HCT116 (cell line): ENCODE results near the gene NPFFR1. TPM values are rescaled to one million over a fixed set of nuclear protein-coding genes. Genes with fewer than 3 reads are reported as not detected.

Experiments
- ATAC-seq: fragments of 200-7000 bp; cut with Tn5 transposase; 2 replicates; pipeline ENCODE4 v1.9.1; 2020; ENCODE audit warnings: mild to moderate bottlenecking, moderate library complexity
- BruUV-seq: library from RNA; stranded (reverse); fragments of 400-500 nt; replicated peaks from 2 replicates; lab custom pipeline; 2021; lab: Mats Ljungman, UMichigan
- CTCF ChIA-PET: fragments of 300-600 bp; sonication (Branson Sonifier 250); formaldehyde crosslinking; loops from one replicate; lab custom pipeline; 2021; ENCODE audit warnings: antibody characterized with exemption; lab: Charles Lee
- POLR2A ChIA-PET: fragments of 300-600, 350-600 bp; sonication (Branson Sonifier 250); formaldehyde crosslinking; loops from one replicate; lab custom pipeline; 2021; ENCODE audit warnings: antibody characterized with exemption; lab: Charles Lee
- RAD21 ChIA-PET, 2 experiments: fragments of 300-600 bp; sonication (Branson Sonifier 250); formaldehyde crosslinking; loops; one replicate each; lab custom pipeline; 2023; ENCODE audit warnings: low total read pairs in 2 of 2; ENCODE audit not compliant: uncharacterized antibody in 2 of 2, unreplicated experiment in 2 of 2, low non-redundant PET in 1 of 2; lab: Charles Lee
- DNase-seq: peaks from one replicate; pipeline ENCODE4 v3.0.0-alpha.2; 2010; ENCODE audit warnings: low read depth, low spot score
- H2AFZ ChIP-seq: fragments of 200-600 bp; shearing (Covaris generic), sonication (generic); 2 replicates; pipeline ENCODE4 v1.6.1; 2017; ENCODE audit warnings: low read depth, mixed run types, mixed read lengths, antibody characterized with exemption, low read length; ENCODE audit not compliant: poor library complexity, severe bottlenecking
- H3K27ac ChIP-seq: 2 replicates; pipeline ENCODE4 v1.5.1; 2012; ENCODE audit warnings: low read depth, low read length
- H3K27me3 ChIP-seq: fragments of 200-600 bp; sonication (generic); 2 replicates; pipeline ENCODE4 v1.6.1; 2016; ENCODE audit warnings: mixed run types, low read length, mixed read lengths; ENCODE audit not compliant: insufficient read depth
- H3K36me3 ChIP-seq, 2 experiments: fragments of 200-500 bp in 1 of 2; fragments of 200-600 bp in 1 of 2; sonication (Bioruptor generic) in 1 of 2; sonication (generic) in 1 of 2; 2 replicates each; pipeline versions ENCODE4 v1.5.1 to v1.6.1; 2014 to 2016; ENCODE audit warnings: low read length in 2 of 2, inconsistent platforms in 1 of 2, mixed read lengths in 1 of 2, mixed run types in 1 of 2; ENCODE audit not compliant: insufficient read depth in 2 of 2, control insufficient read depth in 1 of 2
- H3K4me1 ChIP-seq, 2 experiments: fragments of 200-600 bp in 1 of 2; sonication (generic) in 1 of 2; 2 replicates each; pipeline versions ENCODE4 v1.5.1 to v1.6.1; 2012 to 2017; ENCODE audit warnings: low read length in 2 of 2, inconsistent platforms in 1 of 2, mild to moderate bottlenecking in 1 of 2, mixed read lengths in 1 of 2, mixed run types in 1 of 2, moderate library complexity in 1 of 2; ENCODE audit not compliant: insufficient read depth in 2 of 2, control insufficient read depth in 1 of 2
- H3K4me2 ChIP-seq: fragments of 200-600 bp; sonication (generic); 2 replicates; pipeline ENCODE4 v1.6.1; 2017; ENCODE audit warnings: mixed run types, low read length, mixed read lengths
- H3K4me3 ChIP-seq, 2 experiments: fragments of 200-600 bp in 1 of 2; sonication (generic) in 1 of 2; replicated peaks in 1 of 2; 2 replicates each; pipeline ENCODE4 v1.5.1; 2011 to 2016; ENCODE audit warnings: low read length in 2 of 2, control low read depth in 1 of 2, low read depth in 1 of 2, mild to moderate bottlenecking in 1 of 2, mixed read lengths in 1 of 2, mixed run types in 1 of 2
- H3K79me2 ChIP-seq: fragments of 200-600 bp; sonication (generic); 2 replicates; pipeline ENCODE4 v1.6.1; 2017; ENCODE audit warnings: mild to moderate bottlenecking, mixed run types, low read length, moderate library complexity, mixed read lengths; ENCODE audit not compliant: insufficient read depth
- H3K9ac ChIP-seq: fragments of 200-600 bp; sonication (generic); 2 replicates; pipeline ENCODE4 v1.6.1; 2016; ENCODE audit warnings: low read length, mixed read lengths
- H3K9me2 ChIP-seq: fragments of 200-600 bp; sonication (generic), shearing (Covaris generic); 2 replicates; pipeline ENCODE4 v1.6.1; 2017; ENCODE audit warnings: mixed run types, mild to moderate bottlenecking, moderate library complexity; ENCODE audit not compliant: insufficient read depth
- H3K9me3 ChIP-seq, 2 experiments: fragments of 200-500 bp in 1 of 2; fragments of 200-600 bp in 1 of 2; sonication (Bioruptor generic) in 1 of 2; sonication (generic) in 1 of 2; 2 replicates each; pipeline ENCODE4 v1.6.1; 2014 to 2017; ENCODE audit warnings: low read length in 2 of 2, mixed read lengths in 2 of 2, inconsistent platforms in 1 of 2, low read depth in 1 of 2, mild to moderate bottlenecking in 1 of 2, mixed run types in 1 of 2, moderate library complexity in 1 of 2; ENCODE audit not compliant: control insufficient read depth in 1 of 2, insufficient read depth in 1 of 2
- H4K20me1 ChIP-seq: fragments of 200-600 bp; sonication (generic), shearing (Covaris generic); 2 replicates; pipeline ENCODE4 v1.6.1; 2017; ENCODE audit warnings: mixed run types, mild to moderate bottlenecking, moderate library complexity; ENCODE audit not compliant: insufficient read depth
- CBX3 ChIP-seq: IDR thresholded peaks from 2 replicates; pipeline ENCODE4 v1.6.1; 2012; ENCODE audit warnings: low read depth
- EGR1 ChIP-seq: IDR thresholded peaks from 2 replicates; pipeline ENCODE4 v1.6.1; 2012; ENCODE audit warnings: low read depth
- ELF1 ChIP-seq: IDR thresholded peaks from 2 replicates; pipeline ENCODE4 v1.6.1; 2012; ENCODE audit warnings: low read depth, borderline replicate concordance
- EZH2 ChIP-seq: fragments of 200-600 bp; sonication (generic); IDR thresholded peaks from 2 replicates; pipeline ENCODE4 v1.6.1; 2017; ENCODE audit warnings: antibody characterized with exemption, mixed run types
- EZH2phosphoT487 ChIP-seq: fragments of 200-600 bp; IDR thresholded peaks from 2 replicates; pipeline ENCODE4 v1.6.1; 2018; ENCODE audit warnings: antibody characterized with exemption, borderline replicate concordance
- FOSL1 ChIP-seq: IDR thresholded peaks from 2 replicates; pipeline ENCODE4 v1.6.1; 2012; ENCODE audit warnings: low read depth
- JUND ChIP-seq: IDR thresholded peaks from 2 replicates; pipeline ENCODE4 v1.6.1; 2012
- POLR2A ChIP-seq: IDR thresholded peaks from 2 replicates; pipeline ENCODE4 v1.7.0; 2011; ENCODE audit warnings: borderline replicate concordance; ENCODE audit not compliant: insufficient read depth, insufficient read length; ENCODE audit errors: extremely low read depth
- POLR2AphosphoS5 ChIP-seq: IDR thresholded peaks from 2 replicates; pipeline ENCODE4 v1.6.1; 2011; ENCODE audit warnings: mild to moderate bottlenecking, low read depth, low read length, moderate library complexity
- RAD21 ChIP-seq: IDR thresholded peaks from 2 replicates; pipeline ENCODE4 v1.6.1; 2012; ENCODE audit warnings: low read depth, mild to moderate bottlenecking
- SIN3A ChIP-seq: IDR thresholded peaks from 2 replicates; pipeline ENCODE4 v1.6.1; 2012; ENCODE audit warnings: low read depth
- SP1 ChIP-seq: IDR thresholded peaks from 2 replicates; pipeline ENCODE4 v1.6.1; 2012; ENCODE audit warnings: low read depth
- SRF ChIP-seq: IDR thresholded peaks from 2 replicates; pipeline ENCODE4 v1.6.1; 2012; ENCODE audit warnings: low read depth
- TCF7L2 ChIP-seq: IDR thresholded peaks from 2 replicates; pipeline ENCODE4 v1.7.0; 2011; ENCODE audit warnings: borderline replicate concordance, inconsistent platforms; ENCODE audit not compliant: insufficient read depth, insufficient read length; ENCODE audit errors: extremely low read depth
- YY1 ChIP-seq: IDR thresholded peaks from 2 replicates; pipeline ENCODE4 v1.6.1; 2011; ENCODE audit warnings: low read length, low read depth, moderate library complexity, mild to moderate bottlenecking; ENCODE audit not compliant: insufficient replicate concordance; ENCODE audit errors: extremely low read depth
- ZNF274 ChIP-seq: fragments of 200-500 bp; sonication (Bioruptor generic); IDR thresholded peaks from 2 replicates; pipeline ENCODE4 v1.6.1; 2014; ENCODE audit warnings: mild to moderate bottlenecking, low read depth, low read length, inconsistent platforms
- intact Hi-C: fragments of 100-400 bp; cut with micrococcal nuclease; formaldehyde crosslinking; loops from 2 replicates; pipeline ENCODE4 v1.10.0; 2022
- total RNA-seq: library from RNA; stranded (reverse); gene quantifications from one replicate; pipeline ENCODE4 v1.2.1, GENCODE V29; 2021; ENCODE audit not compliant: unreplicated experiment
- TF ChIP-seq, protein P1 (sequence below): IDR thresholded peaks from 2 replicates; pipeline ENCODE4 v1.6.1; 2012
- TF ChIP-seq, protein P2 (sequence below): IDR thresholded peaks from 2 replicates; pipeline ENCODE4 v1.6.1; 2011; ENCODE audit warnings: mild to moderate bottlenecking, low read length, moderate library complexity; ENCODE audit not compliant: insufficient replicate concordance; ENCODE audit errors: extremely low read depth
- TF ChIP-seq, protein P3 (sequence below): IDR thresholded peaks from 2 replicates; pipeline ENCODE4 v1.6.1; 2012

NPFFR1 gene
- total RNA-seq, 1 experiment from 2014 or later, result 0.02 TPM

DNA sequence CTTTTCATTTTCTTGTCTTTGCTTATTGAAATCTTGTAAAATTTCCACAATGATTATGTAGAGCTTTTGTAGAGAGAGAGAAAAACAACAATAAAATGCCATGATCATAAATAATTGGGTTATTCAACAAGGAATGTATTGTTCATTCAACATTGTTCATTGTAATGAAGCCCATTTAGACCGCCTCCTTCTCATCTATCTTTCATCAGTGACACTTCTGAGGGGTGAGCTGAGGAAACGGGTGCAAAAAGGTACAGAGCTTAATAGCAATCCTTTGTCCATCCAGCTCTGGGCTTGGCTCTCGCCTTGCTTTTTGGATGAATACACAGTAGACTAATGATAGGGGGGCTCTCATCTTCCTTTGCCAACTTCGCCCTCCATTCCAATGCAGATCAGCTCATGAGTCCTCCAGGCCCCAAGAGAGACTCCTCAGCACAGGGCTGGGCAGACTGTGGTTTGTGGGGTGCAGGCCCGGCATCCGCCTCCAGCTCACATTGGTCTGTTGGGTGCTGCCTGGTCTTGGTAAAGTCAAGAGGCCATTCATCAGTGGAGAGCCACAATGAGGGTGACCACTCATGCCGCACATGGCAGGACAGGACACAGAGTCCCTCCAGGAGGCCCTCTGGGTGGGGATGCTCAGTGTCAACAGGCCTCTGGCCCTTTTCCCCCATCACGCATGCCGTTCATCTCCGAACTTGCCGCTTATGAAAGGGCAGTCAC lies 32.7 kb downstream of the NPFFR1 start:
- RAD21 ChIA-PET, result no interaction called here

DNA sequence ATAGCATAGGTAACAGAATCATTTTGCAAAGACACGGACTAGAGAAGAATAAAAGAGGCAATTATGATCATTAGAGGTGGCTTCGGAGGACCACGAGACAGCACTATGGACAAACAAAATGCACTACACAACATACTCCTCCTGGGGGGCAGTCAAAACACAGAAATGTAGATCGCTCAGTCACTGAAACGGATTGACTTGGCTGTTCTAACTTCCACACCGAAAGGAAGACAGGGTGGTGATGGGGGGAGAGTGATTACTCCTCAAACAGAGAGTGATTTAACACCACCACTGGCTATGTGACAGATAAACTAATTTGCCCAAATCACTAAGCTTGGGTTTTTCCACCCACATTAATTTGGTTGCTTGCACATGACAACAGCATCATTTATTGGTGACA lies 36.4 kb downstream of the NPFFR1 start:
- H3K9ac ChIP-seq, result no peak overlapping the region
- CTCF ChIA-PET, result no interaction called here
- no peaks in the 10 kb centered on the region for H4K20me1 ChIP-seq
- no peaks in the 10 kb centered on the region for H3K79me2 ChIP-seq
- H3K27me3 ChIP-seq, result no peaks in the 10 kb centered on the region
- no TSS peak for BruUV-seq
- no peaks in the 10 kb centered on the region for H3K9me2 ChIP-seq
- H3K36me3 ChIP-seq, result no peaks in the 10 kb centered on the region
- no peak overlapping the region for H3K4me2 ChIP-seq
- intact Hi-C loops, result no loop called here
- no peak overlapping the region for H3K4me3 ChIP-seq
- no peaks in the 10 kb centered on the region for H3K9me3 ChIP-seq
- RAD21 ChIA-PET, result no interaction called here
- no peak for ATAC-seq
- H3K4me1 ChIP-seq, result no peaks in the 10 kb centered on the region
- no peak overlapping the region for H3K27ac ChIP-seq
- POLR2A ChIA-PET, result no interaction called here
- no peak for DNase-seq
- TF ChIP-seq CBX3 (no peak), YY1 (no peak), ZNF274 (no peak), EZH2phosphoT487 (no peak), ELF1 (no peak), EZH2 (no peak), RAD21 (no peak), SP1 (no peak), SIN3A (no peak), POLR2AphosphoS5 (no peak), FOSL1 (no peak), EGR1 (no peak)
- TF ChIP-seq, protein P1, sequence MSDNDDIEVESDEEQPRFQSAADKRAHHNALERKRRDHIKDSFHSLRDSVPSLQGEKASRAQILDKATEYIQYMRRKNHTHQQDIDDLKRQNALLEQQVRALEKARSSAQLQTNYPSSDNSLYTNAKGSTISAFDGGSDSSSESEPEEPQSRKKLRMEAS, result no peak
- TF ChIP-seq, protein P2, sequence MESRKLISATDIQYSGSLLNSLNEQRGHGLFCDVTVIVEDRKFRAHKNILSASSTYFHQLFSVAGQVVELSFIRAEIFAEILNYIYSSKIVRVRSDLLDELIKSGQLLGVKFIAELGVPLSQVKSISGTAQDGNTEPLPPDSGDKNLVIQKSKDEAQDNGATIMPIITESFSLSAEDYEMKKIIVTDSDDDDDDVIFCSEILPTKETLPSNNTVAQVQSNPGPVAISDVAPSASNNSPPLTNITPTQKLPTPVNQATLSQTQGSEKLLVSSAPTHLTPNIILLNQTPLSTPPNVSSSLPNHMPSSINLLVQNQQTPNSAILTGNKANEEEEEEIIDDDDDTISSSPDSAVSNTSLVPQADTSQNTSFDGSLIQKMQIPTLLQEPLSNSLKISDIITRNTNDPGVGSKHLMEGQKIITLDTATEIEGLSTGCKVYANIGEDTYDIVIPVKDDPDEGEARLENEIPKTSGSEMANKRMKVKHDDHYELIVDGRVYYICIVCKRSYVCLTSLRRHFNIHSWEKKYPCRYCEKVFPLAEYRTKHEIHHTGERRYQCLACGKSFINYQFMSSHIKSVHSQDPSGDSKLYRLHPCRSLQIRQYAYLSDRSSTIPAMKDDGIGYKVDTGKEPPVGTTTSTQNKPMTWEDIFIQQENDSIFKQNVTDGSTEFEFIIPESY, result no peak
- TF ChIP-seq, protein P3, sequence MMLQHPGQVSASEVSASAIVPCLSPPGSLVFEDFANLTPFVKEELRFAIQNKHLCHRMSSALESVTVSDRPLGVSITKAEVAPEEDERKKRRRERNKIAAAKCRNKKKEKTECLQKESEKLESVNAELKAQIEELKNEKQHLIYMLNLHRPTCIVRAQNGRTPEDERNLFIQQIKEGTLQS, result no peak
- no peak overlapping the region for H2AFZ ChIP-seq

More for the DNA sequence above, 32.7 kb downstream of the NPFFR1 start:
- Histone ChIP-seq H3K4me2 (no peak overlapping the region), H3K4me1 (peaks cover 8 to 20% of the 10 kb centered on the region in 2 experiments), H4K20me1 (no peaks in the 10 kb centered on the region), H3K27me3 (no peaks in the 10 kb centered on the region), H3K4me3 (no peak overlapping the region), H3K9me3 (no peaks in the 10 kb centered on the region; a peak in 1 of 4 replicates), H3K36me3 (no peaks in the 10 kb centered on the region), H3K27ac (no peak overlapping the region), H3K79me2 (no peaks in the 10 kb centered on the region), H3K9ac (no peak overlapping the region), H3K9me2 (no peaks in the 10 kb centered on the region), H2AFZ (no peak overlapping the region)
- ChIA-PET CTCF (no interaction called here), POLR2A (interaction anchor here (0.7 kb wide), 2 partner anchors 14 to 18 kb away, joined by 3 read pairs; partner anchors contain the start of gene PPA1)
- ATAC-seq, result no peak
- no peak for DNase-seq
- BruUV-seq, result no TSS peak
- intact Hi-C loops, result no loop called here
- TF ChIP-seq FOSL1 (no peak), SIN3A (no peak), TCF7L2 (no peak), SRF (no peak), EZH2phosphoT487 (no peak), CBX3 (no peak), JUND (no peak), POLR2A (no peak)
